NT2/D1 (cell line): ENCODE measurements around the gene ITGBL1.

Experiments
- DNase-seq: peaks from one replicate; pipeline ENCODE4 v3.0.0-alpha.2; 2011; ENCODE audit warnings: low read depth, low spot score
- H3K27me3 ChIP-seq: 2 replicates; pipeline ENCODE4 v1.6.0; 2011; ENCODE audit warnings: mild to moderate bottlenecking; ENCODE audit not compliant: insufficient read length, insufficient read depth
- H3K36me3 ChIP-seq: 2 replicates; pipeline ENCODE4 v1.6.1; 2011; ENCODE audit warnings: mild to moderate bottlenecking, low read length, mixed read lengths; ENCODE audit not compliant: insufficient read depth, insufficient read length
- H3K4me1 ChIP-seq: 2 replicates; pipeline ENCODE4 v1.5.1; 2011; ENCODE audit not compliant: insufficient read depth, insufficient read length
- H3K4me3 ChIP-seq: 2 replicates; pipeline ENCODE4 v1.5.1; 2011; ENCODE audit warnings: low read depth; ENCODE audit not compliant: insufficient read length
- H3K9ac ChIP-seq: 2 replicates; pipeline ENCODE4 v1.6.0; 2011; ENCODE audit warnings: low read depth; ENCODE audit not compliant: insufficient read length
- H3K9me3 ChIP-seq: 2 replicates; pipeline ENCODE4 v1.5.1; 2011; ENCODE audit warnings: mild to moderate bottlenecking, low read length; ENCODE audit not compliant: insufficient read depth
- SUZ12 ChIP-seq: IDR thresholded peaks from 2 replicates; pipeline ENCODE4 v1.6.1; 2011; ENCODE audit not compliant: insufficient read length, insufficient read depth; ENCODE audit errors: extremely low read depth
- YY1 ChIP-seq: IDR thresholded peaks from 2 replicates; pipeline ENCODE4 v1.6.1; 2011; ENCODE audit not compliant: insufficient read length, insufficient read depth
- ZNF274 ChIP-seq: IDR thresholded peaks from 2 replicates; pipeline ENCODE4 v1.6.1; 2011; ENCODE audit warnings: mild to moderate bottlenecking, low read depth, low read length

ITGBL1 gene

DNA sequence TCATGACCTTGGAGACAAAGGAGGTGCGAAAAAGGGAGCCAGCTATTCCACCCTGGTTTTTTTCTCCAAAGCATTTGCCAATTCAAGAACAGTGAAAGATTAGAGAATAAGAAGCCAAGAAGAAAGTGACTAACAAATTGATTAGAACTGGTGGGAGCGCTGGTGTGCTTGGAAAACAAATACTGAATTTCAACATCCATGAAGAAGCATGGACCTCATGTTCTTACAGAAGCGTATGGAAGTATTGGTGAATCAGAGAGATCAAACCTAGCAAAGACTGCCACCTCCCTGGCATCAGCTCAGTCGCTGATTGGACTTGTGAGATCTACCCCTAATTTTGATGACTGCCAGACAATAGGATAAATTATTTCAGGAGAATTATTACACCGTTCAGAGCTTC lies 195.3 kb downstream of the ITGBL1 start:
- Histone ChIP-seq H3K4me1 (no peaks in the 10 kb centered on the region), H3K27me3 (no peaks in the 10 kb centered on the region), H3K36me3 (no peaks in the 10 kb centered on the region), H3K9ac (no peak overlapping the region), H3K9me3 (no peaks in the 10 kb centered on the region), H3K4me3 (no peak overlapping the region)
- TF ChIP-seq ZNF274 (no peak), SUZ12 (no peak), YY1 (no peak)
- no peak for DNase-seq

GRCh38 chr13:101648766-101649487 lies 196.5 kb downstream of the ITGBL1 start:
- H3K4me3 ChIP-seq: no peak overlapping the region
- H3K9ac ChIP-seq: no peak overlapping the region
- no peaks in the 10 kb centered on the region for H3K9me3 ChIP-seq
- H3K27me3 ChIP-seq: no peaks in the 10 kb centered on the region
- no peaks in the 10 kb centered on the region for H3K4me1 ChIP-seq
- no peaks in the 10 kb centered on the region for H3K36me3 ChIP-seq
- DNase-seq: no peak
- TF ChIP-seq YY1: no peak
- no peak for TF ChIP-seq ZNF274
- TF ChIP-seq SUZ12: no peak

DNA sequence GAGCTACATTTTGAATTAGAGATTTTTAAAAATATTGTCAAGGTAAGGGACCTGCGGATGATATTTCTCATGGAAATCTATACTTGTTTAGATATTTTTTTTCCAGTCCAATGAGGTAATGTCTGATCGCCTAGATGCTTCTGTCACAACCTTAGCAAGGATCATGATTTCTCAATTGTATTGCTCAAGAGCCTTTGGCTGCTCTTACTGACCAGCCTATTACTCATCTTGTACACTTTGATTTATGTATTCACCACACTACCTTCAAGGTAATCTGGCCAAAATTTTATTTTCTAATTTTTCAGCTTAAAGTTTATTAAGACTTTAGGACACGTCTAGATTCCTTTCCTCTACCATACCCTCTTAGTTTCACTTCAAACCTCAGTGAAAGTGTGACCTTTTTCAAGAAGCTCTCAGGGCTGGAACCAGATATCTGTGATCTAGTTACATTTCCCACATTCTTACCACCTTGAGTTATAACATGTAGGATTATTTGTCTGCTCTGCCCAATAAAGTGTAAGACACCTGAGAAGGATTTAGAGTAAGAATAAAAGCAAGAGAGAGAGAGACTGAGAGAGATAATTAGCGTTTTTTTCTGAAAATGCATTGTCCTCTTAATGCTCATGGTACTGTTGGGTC lies 197.1 kb downstream of the ITGBL1 start:
- no peak for TF ChIP-seq YY1
- TF ChIP-seq ZNF274: no peak
- TF ChIP-seq SUZ12: no peak
- Histone ChIP-seq H3K27me3 (no peaks in the 10 kb centered on the region), H3K9me3 (no peaks in the 10 kb centered on the region), H3K9ac (no peak overlapping the region), H3K4me3 (no peak overlapping the region), H3K4me1 (no peaks in the 10 kb centered on the region), H3K36me3 (no peaks in the 10 kb centered on the region)
- no peak for DNase-seq

DNA sequence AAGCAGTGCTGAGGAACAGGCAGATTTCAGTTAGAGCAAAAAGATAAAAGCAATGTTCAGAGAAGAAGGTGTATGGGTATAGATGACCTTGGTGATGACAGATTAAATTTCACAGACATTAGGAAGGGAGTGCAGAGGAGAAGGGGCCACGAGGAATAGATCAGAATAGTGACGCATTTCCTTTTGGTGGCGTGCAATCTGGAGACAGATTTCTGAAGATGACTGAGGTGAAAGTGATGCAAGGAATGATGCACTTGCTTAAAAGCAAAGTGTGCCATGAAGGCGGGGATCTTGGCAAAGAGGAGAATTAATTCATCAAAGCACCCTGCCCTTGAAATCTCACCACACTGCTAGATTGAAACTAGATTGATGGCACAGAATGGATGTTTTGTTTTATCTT lies 202.4 kb downstream of the ITGBL1 start:
- no peak for DNase-seq

DNA sequence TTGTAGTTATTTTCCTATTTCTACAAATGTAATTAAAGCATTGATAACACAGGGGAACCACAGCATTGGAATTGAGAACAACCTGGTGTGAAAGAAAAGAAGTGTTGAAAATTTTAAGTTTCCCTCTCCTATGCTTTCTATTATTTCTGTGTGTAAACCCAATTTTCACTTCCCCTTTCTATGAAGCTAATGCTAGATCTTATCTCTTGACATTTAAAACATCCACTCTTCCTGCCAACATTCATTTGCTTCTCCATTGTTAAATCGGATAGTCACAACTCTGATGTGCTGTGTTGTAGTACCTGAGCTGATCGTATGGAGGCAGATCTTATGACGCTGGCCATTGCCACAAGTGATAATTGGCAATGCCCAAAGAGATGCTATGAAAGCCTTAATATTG lies 203.0 kb downstream of the ITGBL1 start:
- TF ChIP-seq ZNF274 (no peak), YY1 (no peak), SUZ12 (no peak)
- Histone ChIP-seq H3K9me3 (no peaks in the 10 kb centered on the region), H3K27me3 (no peaks in the 10 kb centered on the region), H3K4me1 (no peaks in the 10 kb centered on the region), H3K36me3 (no peaks in the 10 kb centered on the region), H3K4me3 (no peak overlapping the region), H3K9ac (no peak overlapping the region)
- DNase-seq: no peak

More for the DNA sequence above, 202.4 kb downstream of the ITGBL1 start:
- Histone ChIP-seq H3K9ac (no peak overlapping the region), H3K36me3 (no peaks in the 10 kb centered on the region), H3K4me1 (no peaks in the 10 kb centered on the region), H3K4me3 (no peak overlapping the region), H3K27me3 (no peaks in the 10 kb centered on the region), H3K9me3 (no peaks in the 10 kb centered on the region)
- TF ChIP-seq YY1: no peak

DNA sequence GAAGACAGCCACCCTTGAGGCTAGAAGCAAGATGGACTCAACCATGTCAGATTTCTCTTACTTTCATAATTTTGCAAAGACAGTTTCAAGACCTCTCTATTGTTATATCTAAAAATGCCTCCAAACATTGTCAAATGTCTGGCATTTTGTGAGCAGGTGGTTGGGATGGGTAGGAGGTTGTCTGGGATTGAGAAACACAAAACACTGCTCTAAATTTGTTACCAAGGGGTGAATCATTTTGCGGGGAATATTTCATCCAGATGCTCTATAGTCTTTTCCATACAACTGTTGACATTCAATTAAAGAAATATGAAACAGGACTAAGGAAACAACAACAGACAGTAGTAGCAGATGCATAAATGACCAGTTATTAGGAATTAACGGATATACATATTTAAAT lies 208.2 kb downstream of the ITGBL1 start:
- no peaks in the 10 kb centered on the region for H3K36me3 ChIP-seq
- H3K4me1 ChIP-seq: no peaks in the 10 kb centered on the region
- no peaks in the 10 kb centered on the region for H3K9me3 ChIP-seq
- H3K27me3 ChIP-seq: no peaks in the 10 kb centered on the region
- H3K4me3 ChIP-seq: no peak overlapping the region
- TF ChIP-seq YY1 (no peak), ZNF274 (no peak), SUZ12 (no peak)
- H3K9ac ChIP-seq: no peak overlapping the region
- no peak for DNase-seq

DNA sequence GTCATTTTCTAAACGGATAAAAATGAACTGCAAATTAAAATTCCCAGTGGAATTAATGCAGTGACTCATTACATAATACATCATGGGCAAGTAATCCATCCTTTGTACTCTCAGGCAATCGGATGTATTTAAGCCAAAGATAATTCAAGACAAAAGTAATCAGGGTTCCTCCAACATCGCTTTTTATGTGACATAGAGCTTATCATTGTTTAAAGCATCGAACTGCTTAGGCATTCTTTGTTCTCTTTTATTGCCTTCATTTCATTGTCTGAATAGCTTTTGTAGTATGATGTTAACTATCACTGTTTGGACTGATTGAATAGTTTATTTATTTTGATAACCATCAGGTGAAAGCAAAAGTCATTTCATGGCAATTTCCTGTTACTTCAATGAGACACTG lies 209.4 kb downstream of the ITGBL1 start:
- Histone ChIP-seq H3K9ac (no peak overlapping the region), H3K36me3 (no peaks in the 10 kb centered on the region), H3K4me3 (no peak overlapping the region), H3K9me3 (no peaks in the 10 kb centered on the region), H3K27me3 (no peaks in the 10 kb centered on the region), H3K4me1 (no peaks in the 10 kb centered on the region)
- no peak for TF ChIP-seq ZNF274
- TF ChIP-seq SUZ12: no peak
- no peak for DNase-seq
